RWPE2 (cell line): Measurements from ENCODE around the gene ELMO3.

Source experiments
- ATAC-seq: fragments of 200-7000 bp; cut with Tn5 transposase; 3 replicates; pipeline ENCODE4 v1.9.1; 2021; ENCODE audit warnings: low read depth
- DNase-seq: peaks from one replicate; pipeline ENCODE4 v3.0.0-alpha.2; 2020; ENCODE audit warnings: low spot score
- H3K27ac ChIP-seq: fragments of 450-650 bp; 2 replicates; pipeline ENCODE4 v1.5.1; 2017; ENCODE audit warnings: mild to moderate bottlenecking; ENCODE audit not compliant: poor library complexity, severe bottlenecking
- H3K27me3 ChIP-seq: fragments of 250-450 bp; sonication (Bioruptor Pico); 2 replicates; pipeline ENCODE4 v1.5.1; 2021; ENCODE audit warnings: mild to moderate bottlenecking, moderate library complexity; ENCODE audit not compliant: insufficient read depth, poor library complexity, severe bottlenecking
- H3K36me3 ChIP-seq: fragments of 250-450 bp; sonication (Bioruptor Pico); 2 replicates; pipeline ENCODE4 v1.5.1; 2020; ENCODE audit warnings: low read depth, mild to moderate bottlenecking, moderate library complexity
- H3K4me1 ChIP-seq: fragments of 250-450 bp; sonication (Bioruptor Pico); 2 replicates; pipeline ENCODE4 v1.5.1; 2021; ENCODE audit warnings: mild to moderate bottlenecking, moderate library complexity; ENCODE audit not compliant: insufficient read depth, poor library complexity, severe bottlenecking
- H3K4me3 ChIP-seq: fragments of 250-450 bp; sonication (Bioruptor Pico); 2 replicates; pipeline ENCODE4 v1.5.1; 2021; ENCODE audit warnings: mild to moderate bottlenecking, moderate library complexity; ENCODE audit not compliant: severe bottlenecking
- H3K9me3 ChIP-seq: fragments of 250-450 bp; sonication (Bioruptor Pico); 2 replicates; pipeline ENCODE4 v1.5.1; 2021; ENCODE audit warnings: mild to moderate bottlenecking, moderate library complexity; ENCODE audit not compliant: severe bottlenecking
- TF ChIP-seq, protein P1 (sequence below): fragments of 450-650 bp; IDR thresholded peaks from one replicate; pipeline ENCODE4 v1.5.1; 2017; ENCODE audit warnings: mild to moderate bottlenecking, moderate library complexity; ENCODE audit not compliant: poor library complexity, severe bottlenecking

The ELMO3 gene

DNA sequence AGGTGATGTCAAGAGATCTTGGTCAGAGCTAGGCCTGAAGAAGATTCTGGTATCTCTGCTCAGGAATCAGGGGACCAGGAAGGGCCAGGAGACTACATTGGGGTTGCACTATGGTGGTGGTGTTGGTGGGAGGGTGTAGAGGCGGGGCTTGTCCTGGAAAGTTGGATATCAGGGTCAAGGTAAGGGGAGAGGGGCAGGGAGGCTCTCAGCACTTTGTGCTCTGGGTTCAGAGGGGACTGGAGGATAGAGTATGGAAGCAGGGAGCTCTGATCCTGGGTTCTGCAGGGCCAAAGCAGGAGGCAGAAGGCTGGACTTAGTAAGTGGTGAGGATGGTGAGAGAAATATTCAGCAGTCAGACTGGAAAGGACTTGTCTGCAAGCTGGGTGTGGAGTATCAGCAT lies 25.6 kb upstream of the ELMO3 start:
- no peaks in the 10 kb centered on the region for H3K27me3 ChIP-seq
- no peak for DNase-seq
- H3K27ac ChIP-seq = peak overlapping the region; percentile 80
- peak overlapping the region; percentile 31 for H3K4me3 ChIP-seq
- TF ChIP-seq, protein P1, sequence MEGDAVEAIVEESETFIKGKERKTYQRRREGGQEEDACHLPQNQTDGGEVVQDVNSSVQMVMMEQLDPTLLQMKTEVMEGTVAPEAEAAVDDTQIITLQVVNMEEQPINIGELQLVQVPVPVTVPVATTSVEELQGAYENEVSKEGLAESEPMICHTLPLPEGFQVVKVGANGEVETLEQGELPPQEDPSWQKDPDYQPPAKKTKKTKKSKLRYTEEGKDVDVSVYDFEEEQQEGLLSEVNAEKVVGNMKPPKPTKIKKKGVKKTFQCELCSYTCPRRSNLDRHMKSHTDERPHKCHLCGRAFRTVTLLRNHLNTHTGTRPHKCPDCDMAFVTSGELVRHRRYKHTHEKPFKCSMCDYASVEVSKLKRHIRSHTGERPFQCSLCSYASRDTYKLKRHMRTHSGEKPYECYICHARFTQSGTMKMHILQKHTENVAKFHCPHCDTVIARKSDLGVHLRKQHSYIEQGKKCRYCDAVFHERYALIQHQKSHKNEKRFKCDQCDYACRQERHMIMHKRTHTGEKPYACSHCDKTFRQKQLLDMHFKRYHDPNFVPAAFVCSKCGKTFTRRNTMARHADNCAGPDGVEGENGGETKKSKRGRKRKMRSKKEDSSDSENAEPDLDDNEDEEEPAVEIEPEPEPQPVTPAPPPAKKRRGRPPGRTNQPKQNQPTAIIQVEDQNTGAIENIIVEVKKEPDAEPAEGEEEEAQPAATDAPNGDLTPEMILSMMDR = no peak
- ATAC-seq = no peak
- no peaks in the 10 kb centered on the region for H3K9me3 ChIP-seq
- H3K36me3 ChIP-seq = peaks cover 9% of the 10 kb centered on the region
- H3K4me1 ChIP-seq = peaks cover 21% of the 10 kb centered on the region

DNA sequence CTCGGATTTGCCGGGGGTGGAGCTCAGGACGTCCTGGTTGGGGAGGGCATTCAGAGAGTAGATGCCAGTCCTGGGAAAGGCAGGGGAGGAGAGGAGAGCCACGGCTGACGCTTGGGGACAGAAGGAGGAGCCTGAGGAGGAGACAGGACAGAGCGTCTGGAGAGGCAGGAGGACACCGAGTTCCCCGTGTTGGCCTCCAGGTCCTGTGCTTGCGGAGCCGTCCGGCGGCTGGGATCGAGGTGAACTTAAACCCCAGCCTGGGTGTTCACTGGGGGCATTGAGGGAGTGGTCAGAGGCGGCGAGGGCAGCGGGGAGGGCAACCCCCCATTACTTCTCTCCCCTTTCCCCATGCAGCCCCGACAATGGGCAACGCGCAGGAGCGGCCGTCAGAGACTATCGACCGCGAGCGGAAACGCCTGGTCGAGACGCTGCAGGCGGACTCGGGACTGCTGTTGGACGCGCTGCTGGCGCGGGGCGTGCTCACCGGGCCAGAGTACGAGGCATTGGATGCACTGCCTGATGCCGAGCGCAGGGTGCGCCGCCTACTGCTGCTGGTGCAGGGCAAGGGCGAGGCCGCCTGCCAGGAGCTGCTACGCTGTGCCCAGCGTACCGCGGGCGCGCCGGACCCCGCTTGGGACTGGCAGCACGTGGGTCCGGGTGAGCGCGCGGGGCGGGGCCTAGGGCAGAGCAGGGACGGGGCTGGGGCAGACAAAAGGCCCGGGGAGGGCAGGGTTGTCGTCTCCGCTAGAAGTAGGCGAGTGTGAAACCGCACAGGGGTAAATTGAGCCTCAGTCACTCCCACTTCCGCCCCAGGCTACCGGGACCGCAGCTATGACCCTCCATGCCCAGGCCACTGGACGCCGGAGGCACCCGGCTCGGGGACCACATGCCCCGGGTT lies 24.9 kb upstream of the ELMO3 start:
- TF ChIP-seq, protein P1 = peak; percentile 20
- no peaks in the 10 kb centered on the region for H3K9me3 ChIP-seq
- peaks cover 9% of the 10 kb centered on the region for H3K36me3 ChIP-seq
- ATAC-seq = peak; percentile 72
- H3K4me1 ChIP-seq = peaks cover 21% of the 10 kb centered on the region
- peak overlapping the region; percentile 31 for H3K4me3 ChIP-seq
- peak; percentile 95 for DNase-seq
- peak overlapping the region; percentile 80 for H3K27ac ChIP-seq
- no peaks in the 10 kb centered on the region for H3K27me3 ChIP-seq

DNA sequence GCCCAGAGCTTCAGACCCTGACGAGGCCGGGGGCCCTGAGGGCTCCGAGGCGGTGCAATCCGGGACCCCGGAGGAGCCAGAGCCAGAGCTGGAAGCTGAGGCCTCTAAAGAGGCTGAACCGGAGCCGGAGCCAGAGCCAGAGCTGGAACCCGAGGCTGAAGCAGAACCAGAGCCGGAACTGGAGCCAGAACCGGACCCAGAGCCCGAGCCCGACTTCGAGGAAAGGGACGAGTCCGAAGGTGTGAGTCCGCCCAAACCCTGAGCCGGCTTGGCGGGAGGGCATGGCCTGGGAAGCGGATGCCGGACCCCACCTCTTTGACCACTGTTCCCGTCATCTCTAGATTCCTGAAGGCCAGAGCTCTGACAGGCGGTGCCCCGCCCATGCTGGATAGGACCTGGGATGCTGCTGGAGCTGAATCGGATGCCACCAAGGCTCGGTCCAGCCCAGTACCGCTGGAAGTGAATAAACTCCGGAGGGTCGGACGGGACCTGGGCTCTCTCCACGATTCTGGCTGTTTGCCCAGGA lies 24.2 kb upstream of the ELMO3 start:
- TF ChIP-seq, protein P1 = no peak
- H3K9me3 ChIP-seq = no peaks in the 10 kb centered on the region
- H3K4me1 ChIP-seq = peaks cover 18% of the 10 kb centered on the region
- H3K36me3 ChIP-seq = peaks cover 9% of the 10 kb centered on the region
- H3K27ac ChIP-seq = peak overlapping the region; percentile 80
- peak overlapping the region; percentile 31 for H3K4me3 ChIP-seq
- no peaks in the 10 kb centered on the region for H3K27me3 ChIP-seq
- ATAC-seq (no peak), DNase-seq (no peak)

DNA sequence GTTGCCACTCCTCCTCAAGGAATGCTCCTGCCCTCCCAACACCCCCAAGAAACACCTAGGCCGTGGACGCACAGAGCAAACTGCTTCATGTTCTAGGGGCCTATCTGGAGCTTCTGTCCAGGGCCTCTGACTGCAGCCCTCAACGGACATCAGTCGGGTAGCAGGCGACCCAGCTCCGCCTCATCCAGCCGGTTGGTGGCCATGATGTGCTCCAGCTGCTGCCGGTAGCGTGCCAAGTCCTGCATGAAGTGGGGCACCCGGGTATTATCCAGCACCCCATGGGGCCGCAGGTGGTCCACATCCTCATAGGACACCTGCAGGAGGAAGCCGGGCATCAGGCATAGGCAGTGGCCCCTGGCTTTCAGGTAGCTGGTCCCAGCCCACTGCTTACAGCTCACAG lies 22.3 kb upstream of the ELMO3 start:
- Histone ChIP-seq H3K4me3 (no peak overlapping the region), H3K9me3 (no peaks in the 10 kb centered on the region), H3K27ac (peak overlapping the region; percentile 80), H3K27me3 (no peaks in the 10 kb centered on the region), H3K4me1 (peaks cover 9% of the 10 kb centered on the region), H3K36me3 (peaks cover 9% of the 10 kb centered on the region)
- TF ChIP-seq, protein P1 = no peak
- ATAC-seq = no peak
- DNase-seq = no peak
